Myometrial cell (primary cell): Measurements from ENCODE around the gene RSAD2. TPM values are rescaled to one million over a fixed set of nuclear protein-coding genes. Genes with fewer than 3 reads are reported as not detected.

Experiments
- total RNA-seq: library from RNA; depleted of rRNA; stranded (reverse); fragments of >200 nt; gene quantifications from 2 replicates; pipeline ENCODE4 v1.2.3, GENCODE V29; 2015

The RSAD2 gene
- total RNA-seq = not detected in 2 replicates

DNA sequence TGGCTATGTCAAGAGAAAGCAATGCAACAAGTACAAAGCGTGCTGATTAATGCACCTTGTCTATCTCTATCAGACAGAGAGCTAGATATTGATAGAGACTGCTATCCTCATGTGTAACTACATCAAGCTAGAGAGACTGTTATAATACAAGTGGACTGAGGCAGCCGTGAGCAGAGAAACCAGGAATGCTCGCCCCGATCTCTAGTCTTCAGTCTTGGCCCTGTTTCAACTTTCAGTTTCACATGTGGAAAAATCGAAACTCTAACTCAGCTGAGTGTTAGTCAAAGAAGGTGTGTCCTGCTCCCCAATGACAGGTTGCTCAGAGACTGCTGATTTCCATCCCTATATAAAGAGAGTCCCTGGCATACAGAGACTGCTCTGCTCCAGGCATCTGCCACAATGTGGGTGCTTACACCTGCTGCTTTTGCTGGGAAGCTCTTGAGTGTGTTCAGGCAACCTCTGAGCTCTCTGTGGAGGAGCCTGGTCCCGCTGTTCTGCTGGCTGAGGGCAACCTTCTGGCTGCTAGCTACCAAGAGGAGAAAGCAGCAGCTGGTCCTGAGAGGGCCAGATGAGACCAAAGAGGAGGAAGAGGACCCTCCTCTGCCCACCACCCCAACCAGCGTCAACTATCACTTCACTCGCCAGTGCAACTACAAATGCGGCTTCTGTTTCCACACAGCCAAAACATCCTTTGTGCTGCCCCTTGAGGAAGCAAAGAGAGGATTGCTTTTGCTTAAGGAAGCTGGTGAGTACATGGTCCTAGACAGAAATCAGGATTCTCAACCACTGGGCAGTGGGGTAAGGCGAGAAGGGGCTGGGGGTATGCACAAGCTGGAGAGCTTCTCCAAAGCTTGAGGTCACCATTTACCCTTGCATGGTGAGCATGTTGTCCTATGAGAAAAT, at the start of gene RSAD2:
Gene RSAD2 (plus strand): TSS at position 376 of the 903 bp plus-strand sequence. CDS start 24 bp downstream, at position 400.

DNA sequence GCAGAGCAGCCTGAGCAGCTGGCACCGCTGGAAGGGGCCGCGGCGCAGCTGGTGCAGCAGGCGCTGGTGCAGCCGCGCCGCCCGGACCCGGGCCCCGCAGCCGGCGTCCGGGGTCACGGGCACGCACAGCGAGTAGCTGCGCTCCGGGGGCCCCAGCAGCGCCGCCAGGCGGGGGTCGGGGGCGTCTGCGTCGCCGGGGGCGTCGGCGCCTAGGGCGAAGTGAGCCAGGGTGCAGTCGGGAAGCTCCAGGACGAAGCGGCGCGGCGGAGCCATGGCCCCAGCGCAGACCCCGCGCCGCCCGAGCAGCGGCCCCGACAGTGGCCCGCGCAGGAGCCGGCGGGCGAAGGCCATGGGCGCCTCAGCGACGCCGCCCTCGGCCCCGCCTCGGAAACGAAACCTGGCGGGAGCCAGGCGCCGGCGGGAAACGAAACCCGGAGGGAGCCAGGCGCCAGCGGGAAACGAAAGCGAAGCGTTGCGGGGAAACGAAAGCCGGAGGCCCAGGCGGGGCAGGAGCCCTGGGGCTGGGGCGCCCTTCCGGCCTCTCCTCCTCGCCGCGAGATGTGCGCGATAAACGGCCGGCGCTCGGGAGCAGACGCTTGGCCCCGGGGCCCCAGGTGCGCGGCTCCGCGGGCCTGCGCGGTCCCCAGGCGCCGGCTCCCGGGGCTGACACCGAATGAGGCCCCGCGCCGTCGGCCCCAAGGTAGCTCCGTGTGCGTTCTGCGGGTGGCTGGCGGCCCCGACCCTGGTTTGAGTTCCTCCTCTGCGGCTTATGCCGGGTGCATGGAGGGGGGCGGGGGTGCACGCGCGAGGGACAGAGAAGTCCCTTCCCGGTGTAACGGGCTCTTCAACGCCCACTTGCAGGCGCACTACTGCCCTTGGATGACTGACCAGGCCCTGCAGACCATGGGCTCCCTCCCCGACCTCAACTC, 12.0 kb upstream of the RSAD2 start, which contains the start of gene CMPK2:
Gene CMPK2 (minus strand): TSS at position 562 of the 929 bp plus-strand sequence. CDS start 211 bp downstream, at position 351.

GRCh38 chr2:6917071-6917760, 39.6 kb downstream of the RSAD2 start, which contains the start of gene RNF144A:
Gene RNF144A (plus strand): TSS chr2:6917412. CDS start chr2:6996927, 79,515 bp downstream.

Other genes with a start within 250 kb of the RSAD2 start
- under 0.01 and 0.18 TPM in 2 replicates for gene CMPK2, start 11.9 kb upstream of the RSAD2 start, total RNA-seq
- 8.5 and 10.7 TPM in 2 replicates for gene RNF144A, start 39.6 kb downstream of the RSAD2 start, total RNA-seq